GM19043 (cell line): Measurements from ENCODE around the gene SLC48A1.

Experiments
- ATAC-seq: cut with Tn5 transposase; IDR thresholded peaks from one replicate; pipeline ENCODE4 v1.9.1; 2021; ENCODE audit warnings: low read depth; ENCODE audit not compliant: unreplicated experiment

SLC48A1 gene

DNA sequence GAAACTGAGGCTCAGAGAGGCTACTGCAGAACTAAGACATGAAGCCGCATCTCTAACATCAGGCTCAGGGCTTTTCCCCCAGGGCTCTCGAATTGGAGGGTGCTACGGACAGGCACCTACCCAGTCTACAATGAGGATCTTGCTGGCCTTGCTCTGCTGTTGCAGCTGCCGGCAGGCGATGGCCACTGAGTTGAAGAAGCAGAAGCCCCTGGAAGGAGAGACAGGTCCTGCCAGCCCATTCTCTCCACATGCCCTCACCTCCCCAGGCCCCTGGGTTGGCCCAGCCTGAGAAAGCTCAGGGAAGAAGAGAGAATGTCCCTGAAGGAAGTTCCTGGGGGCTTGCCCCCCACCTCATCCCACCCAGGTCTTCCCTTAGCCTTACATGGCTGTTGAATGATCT, 16.1 kb downstream of the SLC48A1 start:
- no peak for ATAC-seq

DNA sequence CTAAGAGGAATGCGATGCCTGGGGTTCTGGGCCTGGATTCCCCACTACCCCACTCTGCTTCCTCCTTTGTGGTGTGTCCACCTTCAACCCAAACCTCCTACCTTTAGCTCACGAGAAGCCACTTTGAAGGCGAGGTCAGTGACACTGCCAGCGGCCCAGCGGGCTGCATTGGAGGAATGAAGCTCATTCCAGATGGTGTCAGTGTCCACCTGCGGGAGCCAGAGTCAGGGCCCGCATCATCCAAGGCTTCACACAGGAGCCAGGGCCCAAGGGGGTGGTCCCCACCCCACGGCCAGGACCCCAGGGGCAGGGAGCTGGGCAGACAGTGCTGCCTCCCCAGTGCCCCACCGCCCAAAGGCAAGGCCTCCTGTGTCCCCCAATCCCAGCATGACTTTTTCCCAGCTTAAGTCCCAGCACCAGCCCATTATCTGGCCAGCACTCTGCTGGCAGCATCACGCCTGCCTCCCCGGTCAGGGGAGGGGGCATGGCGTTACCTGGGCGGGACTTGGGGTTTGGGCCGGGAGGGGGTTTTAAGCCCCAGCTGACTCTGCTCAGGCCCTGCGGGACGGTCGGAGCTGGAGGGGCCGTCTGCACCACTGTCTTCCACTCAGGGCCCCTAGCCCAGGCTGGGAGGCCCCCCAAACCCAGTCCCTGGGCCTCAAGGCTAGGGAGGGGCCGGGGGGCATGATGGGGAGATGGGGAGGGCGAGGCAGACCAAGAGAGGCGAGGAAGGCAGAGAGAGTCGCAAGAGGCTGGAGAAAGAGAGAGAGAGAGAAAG, 16.9 kb downstream of the SLC48A1 start:
- no peak for ATAC-seq

GRCh38 chr12:47790676-47791350, 17.8 kb downstream of the SLC48A1 start:
- ATAC-seq = no peak

DNA sequence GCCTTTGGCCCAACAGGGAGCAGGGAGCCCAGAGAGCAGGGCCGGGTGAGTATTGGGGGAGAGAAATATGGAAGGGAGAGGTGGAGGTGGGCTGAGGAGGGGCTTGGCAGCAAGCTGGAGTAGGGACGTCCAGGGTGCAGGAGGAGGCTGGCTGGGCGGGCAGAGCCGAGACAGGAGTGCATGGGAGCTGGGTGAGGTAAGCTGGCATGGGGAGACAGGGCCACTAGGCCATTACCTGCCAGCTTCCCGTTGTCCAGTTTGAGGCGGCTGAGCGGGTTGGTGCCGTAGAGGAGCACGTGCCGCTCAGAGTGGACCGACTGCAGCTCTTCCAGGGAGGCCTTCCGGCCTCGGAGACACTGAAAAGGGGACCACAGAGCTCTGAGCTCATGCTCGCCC, 18.3 kb downstream of the SLC48A1 start:
- ATAC-seq = no peak

DNA sequence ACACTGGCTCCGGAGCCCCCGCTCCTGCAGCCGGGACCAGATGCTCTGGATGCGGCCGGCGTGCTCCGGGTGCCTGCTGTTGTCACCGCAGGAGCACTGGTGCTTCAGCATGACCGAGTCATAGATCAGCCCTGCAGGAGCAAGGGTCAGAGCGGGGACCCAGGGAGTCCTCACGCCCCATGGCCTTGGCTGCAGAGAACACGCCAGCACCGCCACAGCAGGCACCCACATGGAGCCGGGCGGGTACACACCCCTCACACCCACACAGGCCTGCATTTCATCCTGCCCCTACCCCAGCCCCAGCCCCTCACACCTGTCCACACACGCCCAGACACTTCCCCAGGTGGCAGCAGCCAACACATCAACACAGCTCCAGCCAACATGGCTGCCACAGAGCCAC, 18.8 kb downstream of the SLC48A1 start:
- no peak for ATAC-seq

DNA sequence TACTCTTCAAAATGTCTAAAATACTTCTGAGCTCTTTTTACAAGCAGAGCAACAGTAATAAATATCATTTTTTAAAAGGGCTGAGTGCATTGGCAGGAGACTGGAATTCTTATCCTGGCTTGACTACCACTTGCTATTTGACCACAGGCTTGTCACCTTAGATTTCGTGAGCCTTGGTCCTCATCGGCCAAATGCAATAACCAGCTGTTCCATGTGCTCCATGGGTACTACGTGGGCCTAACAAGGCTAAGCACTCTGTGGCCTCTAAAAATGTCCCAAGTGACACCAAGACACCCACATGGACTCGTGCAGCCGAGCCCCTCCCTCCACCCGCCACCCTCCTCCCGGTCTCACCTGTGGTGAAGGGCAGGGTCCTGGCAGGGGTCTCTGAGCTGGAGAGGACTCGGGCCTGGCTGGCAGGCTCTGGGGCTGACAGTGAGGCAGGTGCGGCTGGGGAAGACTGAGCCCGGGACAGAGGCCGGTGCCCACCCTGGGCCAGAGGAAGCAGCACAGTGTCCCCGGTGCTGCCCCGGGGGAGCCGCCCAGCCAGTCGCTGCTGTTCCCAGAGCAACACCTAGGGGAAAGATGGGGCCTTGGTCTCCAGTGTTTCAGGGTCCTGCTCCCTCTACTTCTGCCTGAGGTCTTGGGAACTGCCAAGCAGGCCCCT, 20.1 kb downstream of the SLC48A1 start:
- no peak for ATAC-seq

- no peak for ATAC-seq
Observed at GRCh38 chr12:47794679-47795078, 21.6 kb downstream of the SLC48A1 start.

- ATAC-seq = no peak
Observed at GRCh38 chr12:47795121-47795813, 22.2 kb downstream of the SLC48A1 start.

DNA sequence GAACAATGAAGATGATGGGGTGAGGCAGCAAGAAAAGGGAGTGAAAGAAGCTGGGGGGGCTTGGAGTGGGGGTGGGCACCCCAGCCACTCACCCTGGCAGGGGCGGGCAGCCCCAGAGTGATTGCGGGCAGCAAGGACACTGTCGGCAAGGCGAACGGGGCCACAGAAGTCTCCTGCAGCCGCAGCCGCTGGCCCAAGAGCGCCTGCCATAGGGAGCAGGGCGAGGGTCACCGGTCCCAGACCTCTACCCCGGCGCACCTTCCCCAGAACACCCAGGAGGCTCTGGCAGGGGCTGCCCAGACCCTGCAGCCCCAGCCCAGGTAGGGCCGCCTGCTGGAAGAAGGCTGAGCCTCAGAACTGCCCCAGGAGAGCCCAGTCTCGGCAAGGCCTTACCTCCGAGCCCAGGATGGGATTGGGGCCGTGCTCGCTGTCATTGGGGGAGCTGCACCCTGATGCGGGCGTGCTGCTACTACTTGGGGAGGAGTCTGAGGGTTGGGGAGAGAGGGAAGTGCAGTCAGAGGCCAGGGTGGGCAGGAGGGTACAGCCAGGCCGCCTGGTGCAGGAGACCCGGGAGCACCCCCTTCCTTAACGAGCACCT, 22.9 kb downstream of the SLC48A1 start:
- ATAC-seq = no peak

DNA sequence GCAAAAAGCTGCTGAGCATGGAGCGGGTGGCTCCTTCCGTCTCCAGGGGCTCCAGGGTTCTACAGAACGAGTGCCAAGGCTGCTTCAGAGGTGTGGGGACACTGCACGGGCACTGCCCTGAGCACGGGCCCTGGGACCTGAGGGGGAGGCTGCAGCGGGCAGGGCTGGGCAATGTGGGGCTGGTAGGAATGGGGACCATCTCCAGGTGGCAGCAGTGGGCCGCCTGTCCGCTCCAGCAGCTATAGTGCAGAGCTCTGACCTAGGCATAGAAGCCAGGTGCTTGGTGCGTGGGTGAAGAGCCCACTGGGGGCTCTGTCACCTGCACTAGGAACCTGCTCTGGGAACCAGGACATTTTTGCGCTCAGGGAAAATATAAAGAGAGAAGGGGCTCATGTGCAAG, 24.4 kb downstream of the SLC48A1 start:
- no peak for ATAC-seq

- ATAC-seq = no peak
Observed at GRCh38 chr12:47798382-47798948, 25.4 kb downstream of the SLC48A1 start.

GRCh38 chr12:47799357-47799955, 26.4 kb downstream of the SLC48A1 start:
- ATAC-seq = no peak

DNA sequence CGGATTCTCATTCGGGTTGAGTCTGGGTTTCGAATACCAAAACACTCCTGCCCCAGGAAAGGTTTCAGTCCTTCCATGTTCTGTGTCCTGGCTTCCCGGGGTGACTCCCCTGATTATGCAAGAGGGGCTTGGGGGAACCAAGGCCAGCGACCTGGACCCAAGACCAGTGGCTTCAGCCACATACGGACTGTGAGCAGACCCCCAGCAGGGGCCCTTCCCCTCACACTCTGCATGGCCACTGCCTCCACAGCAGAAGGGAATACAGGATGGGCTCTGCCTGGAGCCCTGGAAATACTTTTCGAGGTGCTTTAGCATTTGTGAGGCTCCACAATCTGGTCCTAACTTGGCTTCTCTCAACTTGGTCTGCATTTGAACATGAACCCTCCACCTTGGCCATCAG, 27.5 kb downstream of the SLC48A1 start:
- ATAC-seq = no peak

DNA sequence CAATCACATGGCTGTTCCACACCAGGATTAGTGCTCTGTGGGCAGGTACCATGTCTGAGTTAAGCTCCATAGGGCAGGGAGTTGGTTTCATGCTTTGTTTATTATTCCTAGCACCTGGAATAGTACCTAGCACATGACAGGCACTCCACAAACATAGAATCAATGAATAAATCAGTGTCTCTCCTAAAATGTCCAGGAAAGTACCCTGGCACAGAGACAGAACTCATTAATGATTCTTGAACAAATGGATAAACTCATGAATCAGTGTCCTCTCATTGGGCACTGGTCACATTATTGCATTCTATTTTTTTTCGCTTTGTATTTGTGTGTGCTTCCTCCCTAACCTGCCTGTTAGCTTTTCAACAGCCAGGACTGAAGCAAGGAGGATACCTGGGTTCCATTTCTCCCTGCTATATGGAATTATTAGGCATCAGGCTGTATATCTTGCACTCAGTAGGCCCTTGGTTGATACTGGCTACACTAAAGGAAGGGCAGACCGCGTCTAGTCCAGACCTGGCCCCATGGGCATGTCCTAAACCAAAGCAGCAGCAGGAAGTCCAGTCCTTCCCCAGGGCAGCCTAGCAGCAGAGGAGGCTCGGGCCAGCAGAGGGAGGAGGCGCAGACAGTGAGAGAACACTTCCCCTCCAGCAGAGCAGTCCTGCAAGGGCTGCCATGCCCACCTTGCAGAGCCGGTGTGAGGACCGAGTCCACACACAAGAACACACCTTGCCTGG, 28.3 kb downstream of the SLC48A1 start:
- ATAC-seq = no peak

GRCh38 chr12:47801904-47802246, 28.8 kb downstream of the SLC48A1 start:
- ATAC-seq = no peak

DNA sequence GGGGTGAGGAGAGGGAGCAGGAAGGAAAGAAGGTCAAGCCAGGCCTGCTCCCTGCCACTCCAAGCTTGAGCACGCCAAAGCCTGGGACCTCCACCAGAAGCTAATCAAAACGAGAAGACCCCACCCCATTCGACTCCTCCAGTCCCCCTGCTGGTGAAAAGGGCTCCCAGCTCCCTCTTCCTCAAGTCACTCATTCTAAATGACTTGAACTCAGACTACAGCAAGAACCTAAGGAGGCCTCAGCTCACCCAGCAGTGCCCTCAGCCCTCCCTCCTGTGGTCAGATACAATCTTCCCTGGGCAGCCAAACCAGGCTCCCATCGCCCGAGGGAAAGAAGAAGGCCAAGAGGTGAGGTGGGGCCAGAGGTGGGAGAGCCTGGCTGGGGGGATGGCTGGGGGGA, 29.3 kb downstream of the SLC48A1 start:
- no peak for ATAC-seq

DNA sequence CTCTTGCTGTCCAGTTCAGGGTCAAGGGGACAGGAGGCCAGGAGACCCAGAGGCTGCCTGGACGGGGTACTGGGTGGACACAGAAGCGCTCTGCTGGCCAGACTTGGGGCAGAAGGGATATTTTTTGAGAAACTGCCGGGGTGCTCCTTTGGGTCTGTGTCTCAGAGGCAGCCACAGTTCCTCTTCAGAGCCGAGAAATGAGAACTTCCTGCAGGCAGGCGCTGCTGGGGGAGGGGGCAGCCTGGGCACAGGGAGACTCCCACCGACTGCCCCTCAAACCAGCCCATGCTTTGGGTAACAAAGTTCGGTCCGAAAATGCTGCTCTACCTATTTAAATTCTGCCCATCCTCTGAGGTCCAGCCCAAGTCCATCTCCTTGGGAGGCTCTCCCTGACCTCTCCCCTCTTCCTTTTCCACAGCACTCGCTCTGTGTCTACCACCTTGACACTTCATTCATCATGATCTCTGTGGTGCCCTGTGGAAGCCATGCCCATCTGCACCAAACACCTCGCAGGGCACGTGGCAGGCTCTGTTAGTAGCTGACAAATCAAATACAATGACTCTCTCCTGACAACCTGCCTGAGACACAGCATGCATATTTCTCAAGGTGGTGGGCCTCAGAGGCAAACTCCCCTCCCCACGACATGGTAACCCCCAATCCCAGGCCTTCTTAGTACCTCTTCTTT, 30.3 kb downstream of the SLC48A1 start:
- ATAC-seq = no peak

GRCh38 chr12:47804171-47804570, 31.1 kb downstream of the SLC48A1 start:
- ATAC-seq = no peak

DNA sequence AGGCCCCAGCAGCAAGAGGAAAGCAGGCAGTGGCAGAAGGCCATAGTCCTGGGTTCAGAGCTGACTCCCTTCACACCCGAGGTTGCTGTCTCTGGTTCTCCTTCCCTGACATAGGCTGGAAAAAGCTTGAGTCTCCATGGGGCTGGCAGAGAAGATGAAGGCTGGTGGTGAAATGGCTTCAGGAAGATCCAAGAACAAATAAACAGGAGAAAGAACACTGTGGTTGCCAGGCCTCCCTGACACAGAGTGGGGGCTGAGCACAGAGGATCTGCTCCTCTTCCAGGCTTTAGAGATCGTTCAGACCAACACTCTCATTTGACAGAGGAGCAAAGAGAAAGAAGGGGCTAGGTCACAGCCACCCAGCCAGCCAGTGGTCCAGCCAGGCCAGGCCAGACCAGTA, 32.4 kb downstream of the SLC48A1 start:
- ATAC-seq = no peak
